C4-2B (cell line): Measurements from ENCODE around the gene SLIT3.

Source experiments
- ZFX ChIP-seq: fragments of 450-650 bp; IDR thresholded peaks from 2 replicates; pipeline ENCODE4 v1.6.1; 2017
- TF ChIP-seq, protein P1 (sequence below): fragments of 450-650 bp; conservative IDR thresholded peaks from 2 replicates; pipeline ENCODE4 v1.5.1; 2017; ENCODE audit warnings: mild to moderate bottlenecking

- no peak for TF ChIP-seq ZFX
- TF ChIP-seq, protein P1, sequence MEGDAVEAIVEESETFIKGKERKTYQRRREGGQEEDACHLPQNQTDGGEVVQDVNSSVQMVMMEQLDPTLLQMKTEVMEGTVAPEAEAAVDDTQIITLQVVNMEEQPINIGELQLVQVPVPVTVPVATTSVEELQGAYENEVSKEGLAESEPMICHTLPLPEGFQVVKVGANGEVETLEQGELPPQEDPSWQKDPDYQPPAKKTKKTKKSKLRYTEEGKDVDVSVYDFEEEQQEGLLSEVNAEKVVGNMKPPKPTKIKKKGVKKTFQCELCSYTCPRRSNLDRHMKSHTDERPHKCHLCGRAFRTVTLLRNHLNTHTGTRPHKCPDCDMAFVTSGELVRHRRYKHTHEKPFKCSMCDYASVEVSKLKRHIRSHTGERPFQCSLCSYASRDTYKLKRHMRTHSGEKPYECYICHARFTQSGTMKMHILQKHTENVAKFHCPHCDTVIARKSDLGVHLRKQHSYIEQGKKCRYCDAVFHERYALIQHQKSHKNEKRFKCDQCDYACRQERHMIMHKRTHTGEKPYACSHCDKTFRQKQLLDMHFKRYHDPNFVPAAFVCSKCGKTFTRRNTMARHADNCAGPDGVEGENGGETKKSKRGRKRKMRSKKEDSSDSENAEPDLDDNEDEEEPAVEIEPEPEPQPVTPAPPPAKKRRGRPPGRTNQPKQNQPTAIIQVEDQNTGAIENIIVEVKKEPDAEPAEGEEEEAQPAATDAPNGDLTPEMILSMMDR: no peak
Measured at GRCh38 chr5:169029037-169029436, 271.9 kb downstream of the SLIT3 start.
